GM12865 (cell line): ENCODE measurements around the gene MUS81.

ENCODE experiments used
- DNase-seq: peaks from one replicate; pipeline ENCODE4 v3.0.0; 2010; ENCODE audit warnings: low read depth
- H3K4me3 ChIP-seq: 2 replicates; pipeline ENCODE4 v1.5.1; 2011; ENCODE audit warnings: mild to moderate bottlenecking, low read depth, low read length, control low read depth
- CTCF ChIP-seq: IDR thresholded peaks from 2 replicates; pipeline ENCODE4 v1.5.1; 2011; ENCODE audit warnings: low read length, control low read depth, low read depth, inconsistent platforms; ENCODE audit not compliant: insufficient read depth; ENCODE audit errors: missing control alignments

MUS81 gene

GRCh38 chr11:65903715-65904114 lies 43.5 kb downstream of the MUS81 start:
- no peak overlapping the region for H3K4me3 ChIP-seq
- TF ChIP-seq CTCF = no peak
- no peak for DNase-seq

GRCh38 chr11:65906602-65907001 lies 46.4 kb downstream of the MUS81 start:
- no peak for DNase-seq
- no peak overlapping the region for H3K4me3 ChIP-seq
- TF ChIP-seq CTCF = no peak

GRCh38 chr11:65907878-65908277 lies 47.6 kb downstream of the MUS81 start:
- no peak for DNase-seq
- TF ChIP-seq CTCF = no peak
- no peak overlapping the region for H3K4me3 ChIP-seq

- no peak for DNase-seq
- TF ChIP-seq CTCF = no peak
- H3K4me3 ChIP-seq = no peak overlapping the region
These were observed 51.7 kb downstream of the MUS81 start for GRCh38 chr11:65911682-65912568.

GRCh38 chr11:65912845-65913244 lies 52.6 kb downstream of the MUS81 start:
- DNase-seq = peak; percentile 59
- no peak for TF ChIP-seq CTCF
- no peak overlapping the region for H3K4me3 ChIP-seq

- no peak for TF ChIP-seq CTCF
- H3K4me3 ChIP-seq = no peak overlapping the region
- no peak for DNase-seq
These were observed 55.0 kb downstream of the MUS81 start for GRCh38 chr11:65915101-65915820.
